GM12865 (cell line): ENCODE data around the gene MTHFS.
"Not testable (repeated sequence)": the region's sequence is repeated elsewhere in the genome, so short reads cannot be mapped to it uniquely, and the experiment has no call there.

Experiments
- DNase-seq: peaks from one replicate; pipeline ENCODE4 v3.0.0; 2010; ENCODE audit warnings: low read depth
- H3K4me3 ChIP-seq: 2 replicates; pipeline ENCODE4 v1.5.1; 2011; ENCODE audit warnings: mild to moderate bottlenecking, low read depth, low read length, control low read depth
- TF ChIP-seq, protein P1 (sequence below): IDR thresholded peaks from 2 replicates; pipeline ENCODE4 v1.5.1; 2011; ENCODE audit warnings: low read length, control low read depth, low read depth, inconsistent platforms; ENCODE audit not compliant: insufficient read depth; ENCODE audit errors: missing control alignments

The MTHFS gene

DNA sequence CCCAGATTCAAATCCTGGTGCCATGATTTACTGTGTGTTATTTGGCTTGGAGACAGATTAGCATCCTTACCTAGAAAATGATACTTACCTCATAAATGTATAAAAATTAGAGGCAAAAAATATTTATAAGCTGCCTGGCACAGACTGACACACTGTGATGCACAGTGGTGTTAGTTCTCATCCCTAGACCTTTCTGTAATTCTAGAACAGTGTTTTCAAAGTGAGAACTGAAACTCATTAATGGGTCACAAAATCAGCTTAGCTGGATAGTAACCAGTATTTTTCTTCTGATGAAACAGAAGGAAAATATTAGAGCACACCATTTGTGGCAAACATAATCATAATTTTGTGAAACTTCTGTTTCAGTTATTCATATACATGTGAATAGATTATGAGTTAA, 17.9 kb upstream of the MTHFS start:
- TF ChIP-seq, protein P1, sequence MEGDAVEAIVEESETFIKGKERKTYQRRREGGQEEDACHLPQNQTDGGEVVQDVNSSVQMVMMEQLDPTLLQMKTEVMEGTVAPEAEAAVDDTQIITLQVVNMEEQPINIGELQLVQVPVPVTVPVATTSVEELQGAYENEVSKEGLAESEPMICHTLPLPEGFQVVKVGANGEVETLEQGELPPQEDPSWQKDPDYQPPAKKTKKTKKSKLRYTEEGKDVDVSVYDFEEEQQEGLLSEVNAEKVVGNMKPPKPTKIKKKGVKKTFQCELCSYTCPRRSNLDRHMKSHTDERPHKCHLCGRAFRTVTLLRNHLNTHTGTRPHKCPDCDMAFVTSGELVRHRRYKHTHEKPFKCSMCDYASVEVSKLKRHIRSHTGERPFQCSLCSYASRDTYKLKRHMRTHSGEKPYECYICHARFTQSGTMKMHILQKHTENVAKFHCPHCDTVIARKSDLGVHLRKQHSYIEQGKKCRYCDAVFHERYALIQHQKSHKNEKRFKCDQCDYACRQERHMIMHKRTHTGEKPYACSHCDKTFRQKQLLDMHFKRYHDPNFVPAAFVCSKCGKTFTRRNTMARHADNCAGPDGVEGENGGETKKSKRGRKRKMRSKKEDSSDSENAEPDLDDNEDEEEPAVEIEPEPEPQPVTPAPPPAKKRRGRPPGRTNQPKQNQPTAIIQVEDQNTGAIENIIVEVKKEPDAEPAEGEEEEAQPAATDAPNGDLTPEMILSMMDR = no peak
- no peak for DNase-seq
- H3K4me3 ChIP-seq = no peak overlapping the region

DNA sequence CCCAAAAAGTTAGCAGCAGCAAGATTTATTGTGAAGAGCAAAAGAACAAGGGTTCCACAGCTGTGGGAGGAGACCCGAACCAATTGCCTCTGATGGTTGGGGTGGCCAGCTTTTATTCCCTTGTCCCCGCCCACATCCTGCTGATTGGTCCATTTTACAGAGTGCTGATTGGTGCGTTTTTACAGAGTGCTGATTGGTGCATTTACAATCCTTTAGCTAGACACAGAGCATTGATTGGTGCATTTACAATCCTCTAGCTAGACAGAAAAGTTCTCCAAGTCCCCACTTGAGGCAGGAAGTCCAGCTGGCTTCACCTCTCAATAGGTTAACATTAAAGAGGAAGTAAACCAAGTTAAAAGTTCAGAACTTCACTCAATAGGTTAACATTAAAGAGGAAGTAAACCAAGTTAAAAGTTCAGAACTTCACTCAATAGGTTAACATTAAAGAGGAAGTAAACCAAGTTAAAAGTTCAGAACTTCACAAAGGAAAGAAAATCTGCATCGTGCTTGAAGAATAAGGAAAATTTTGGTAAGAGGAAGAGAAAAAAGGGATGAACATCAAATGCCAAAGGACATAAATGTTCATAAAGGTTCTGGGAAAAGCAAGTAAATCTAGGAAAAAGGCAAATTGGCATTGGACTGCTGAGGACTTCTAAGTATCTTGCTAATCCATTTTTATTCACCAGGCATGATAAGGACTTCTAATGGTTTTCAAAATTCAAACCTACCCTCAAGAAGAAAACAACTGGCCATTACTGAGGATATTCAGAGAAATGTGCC, 12.9 kb upstream of the MTHFS start:
- H3K4me3 ChIP-seq = not testable (repeated sequence)
- DNase-seq = peak; percentile 32

DNA sequence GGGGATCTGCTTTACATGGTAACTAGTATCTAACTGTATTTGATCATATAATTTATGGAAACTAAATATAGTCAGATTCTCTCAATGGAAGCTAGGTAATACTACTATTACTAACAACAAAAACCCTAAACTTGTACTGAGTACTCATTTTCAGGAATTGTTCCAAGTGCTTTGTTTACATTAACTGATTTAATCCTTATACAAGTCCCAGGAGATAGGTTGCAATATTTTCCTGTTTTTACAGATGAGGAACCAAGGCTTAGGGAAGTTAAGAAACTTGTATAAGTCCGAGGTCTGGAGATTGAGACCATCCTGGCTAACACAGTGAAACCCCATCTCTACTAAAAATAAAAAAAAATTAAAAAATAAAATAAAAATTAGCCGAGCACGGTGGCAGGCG, 7.5 kb upstream of the MTHFS start:
- TF ChIP-seq, protein P1 = no peak
- no peak for DNase-seq
- H3K4me3 ChIP-seq = no peak overlapping the region

DNA sequence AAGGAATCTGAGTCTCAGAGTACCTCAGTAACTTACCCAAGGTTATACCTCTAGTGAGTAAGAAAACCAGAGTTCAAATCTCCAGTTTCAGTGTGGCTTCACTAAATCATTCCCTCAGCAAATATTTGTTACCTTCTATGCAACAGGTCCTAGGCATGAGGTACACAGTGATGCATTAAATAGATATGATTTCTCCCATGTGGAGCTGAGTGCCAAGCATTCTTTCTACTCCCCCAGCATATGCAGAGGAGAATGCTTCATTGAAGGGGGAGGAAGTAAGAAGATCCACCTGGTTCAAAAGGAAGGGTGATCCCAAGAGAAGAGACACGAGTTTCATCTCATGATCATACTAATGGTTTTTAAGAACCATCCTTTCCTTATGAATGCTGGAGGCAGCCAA, 6.8 kb upstream of the MTHFS start:
- DNase-seq = no peak
- H3K4me3 ChIP-seq = no peak overlapping the region
- TF ChIP-seq, protein P1 = no peak

DNA sequence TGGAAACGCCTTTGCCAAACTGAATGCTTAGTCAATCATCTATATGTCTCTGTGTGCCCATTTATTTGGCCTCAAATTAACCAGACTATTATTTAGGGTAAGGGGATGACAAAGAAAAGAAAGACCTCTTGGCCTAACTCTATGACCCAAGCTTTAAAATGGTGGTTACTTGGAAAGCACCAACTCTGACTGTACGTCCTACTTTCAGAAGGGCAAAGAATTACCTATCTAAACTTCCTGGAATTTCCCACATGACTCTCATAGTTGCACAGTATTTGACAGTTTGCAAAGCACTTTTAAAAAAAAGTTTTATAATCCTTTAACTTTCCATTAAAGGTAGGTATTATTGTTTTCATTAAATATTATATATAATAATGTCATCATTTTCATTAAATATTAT, 6.3 kb upstream of the MTHFS start:
- DNase-seq = peak; percentile 46
- H3K4me3 ChIP-seq = no peak overlapping the region
- TF ChIP-seq, protein P1 = no peak

DNA sequence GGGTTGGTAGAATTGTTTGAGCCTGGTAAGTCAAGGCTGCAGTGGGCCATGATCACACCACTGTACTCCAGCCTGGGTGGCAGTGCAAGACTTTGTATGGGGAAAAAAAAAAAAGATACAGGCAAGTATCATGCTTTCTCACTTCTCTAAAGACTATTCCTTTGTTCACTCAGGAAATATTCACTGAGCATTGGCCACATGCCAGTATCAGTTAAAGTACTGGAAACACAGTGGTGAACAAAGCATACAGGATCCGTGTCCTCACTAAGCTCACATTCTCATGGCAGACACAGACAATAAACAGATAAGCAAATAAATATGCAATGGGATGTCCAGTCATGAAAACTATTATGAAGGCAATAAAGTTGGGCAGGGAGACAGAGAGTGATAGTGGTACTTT, 5.1 kb upstream of the MTHFS start:
- DNase-seq = peak; percentile 83
- no peak overlapping the region for H3K4me3 ChIP-seq
- TF ChIP-seq, protein P1 = no peak

DNA sequence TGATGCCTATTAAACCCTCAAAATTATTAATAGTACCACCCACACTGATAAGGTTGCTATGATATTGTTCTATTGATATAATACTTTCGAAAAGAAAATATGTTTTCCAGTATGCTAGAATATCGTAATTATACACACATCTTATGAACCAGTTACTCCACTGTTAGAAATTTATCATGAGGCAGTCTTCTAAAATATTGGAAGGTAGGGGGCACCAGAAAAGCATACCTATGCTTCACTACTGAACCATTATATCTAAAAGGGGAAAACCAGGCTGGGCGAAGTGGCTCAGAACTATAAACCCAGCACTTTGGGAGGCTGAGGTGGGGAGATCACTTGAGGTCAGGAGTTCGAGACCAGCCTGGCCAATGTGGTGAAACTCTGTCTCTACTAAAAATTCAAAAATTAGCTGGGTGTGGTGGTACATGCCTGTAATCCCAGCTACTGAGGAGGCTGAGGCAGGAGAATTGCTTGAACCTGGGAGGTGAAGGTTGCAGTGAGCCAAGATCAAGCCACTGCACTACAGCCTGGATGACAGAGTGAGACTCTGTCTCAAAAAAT, 4.1 kb upstream of the MTHFS start:
- peak; percentile 44 for DNase-seq
- H3K4me3 ChIP-seq = not testable (repeated sequence)

DNA sequence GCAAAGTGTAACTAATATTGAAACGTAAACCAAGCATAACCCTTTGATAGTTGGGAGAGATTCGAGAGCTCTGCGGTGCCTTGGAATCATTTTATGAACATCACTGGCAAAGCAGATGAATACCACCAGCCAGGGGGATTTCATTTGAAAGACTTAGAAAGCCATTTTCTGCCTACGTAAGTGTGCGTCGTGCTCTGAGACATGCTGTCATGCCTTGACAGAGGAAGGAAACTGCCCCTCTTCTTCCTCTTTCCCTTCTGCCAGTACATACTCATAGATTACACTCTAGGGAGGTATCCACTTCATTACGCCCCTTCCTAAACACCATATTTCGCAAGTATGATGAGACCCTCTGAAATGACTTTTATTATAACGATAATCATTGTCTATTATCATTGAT, 3.3 kb upstream of the MTHFS start:
- H3K4me3 ChIP-seq = no peak overlapping the region
- no peak for DNase-seq
- TF ChIP-seq, protein P1 = no peak

DNA sequence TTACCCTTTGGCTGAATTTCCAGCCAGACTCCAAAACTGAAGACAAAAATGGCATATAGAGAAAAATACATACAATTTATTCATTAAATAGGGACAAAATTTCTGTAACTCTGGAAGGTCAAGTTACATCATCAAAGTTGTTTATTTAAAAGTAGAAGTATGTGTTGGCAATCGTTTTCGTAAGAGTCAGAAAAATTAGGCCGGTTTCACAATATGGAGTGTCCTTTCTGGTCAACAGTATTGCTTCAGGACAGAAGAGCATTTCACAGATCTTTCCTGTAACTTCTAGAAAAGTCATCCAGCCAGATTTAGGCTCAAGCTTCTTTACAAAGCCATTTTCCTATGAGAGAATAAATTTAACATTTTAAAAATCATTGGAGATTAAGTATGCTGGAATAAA, 2.0 kb upstream of the MTHFS start:
- H3K4me3 ChIP-seq, DNase-seq: not testable (repeated sequence)
